Islet precursor cell (in vitro differentiated cells): ENCODE data around the gene GMDS.

Source experiments
- DNase-seq: peaks from one replicate; pipeline ENCODE4 v3.0.0-alpha.2; 2018

GMDS gene

GRCh38 chr6:1594445-1595200 lies 650.8 kb downstream of the GMDS start:
- DNase-seq: no peak

- peak; percentile 46 for DNase-seq
Observed at GRCh38 chr6:1593958-1594314, 651.5 kb downstream of the GMDS start.

GRCh38 chr6:1593286-1593957 lies 652.0 kb downstream of the GMDS start:
- DNase-seq: no peak

GRCh38 chr6:1592852-1593251 lies 652.6 kb downstream of the GMDS start:
- peak; percentile 29 for DNase-seq

GRCh38 chr6:1591926-1592325 lies 653.5 kb downstream of the GMDS start:
- peak; percentile 32 for DNase-seq

GRCh38 chr6:1591243-1591642 lies 654.2 kb downstream of the GMDS start:
- peak; percentile 7 for DNase-seq

GRCh38 chr6:1590580-1590979 lies 654.8 kb downstream of the GMDS start:
- peak; percentile 8 for DNase-seq

- no peak for DNase-seq
Observed at GRCh38 chr6:1589208-1589607, 656.2 kb downstream of the GMDS start.

GRCh38 chr6:1587977-1588376 lies 657.4 kb downstream of the GMDS start:
- DNase-seq: peak; percentile 2

- DNase-seq: no peak
Observed at GRCh38 chr6:1587546-1587945, 657.9 kb downstream of the GMDS start.

- DNase-seq: no peak
Observed at GRCh38 chr6:1586861-1587450, 658.4 kb downstream of the GMDS start.

GRCh38 chr6:1586256-1586655 lies 659.1 kb downstream of the GMDS start:
- DNase-seq: no peak

- no peak for DNase-seq
Observed at GRCh38 chr6:1585669-1586049, 659.7 kb downstream of the GMDS start.

GRCh38 chr6:1584996-1585668 lies 660.3 kb downstream of the GMDS start:
- DNase-seq: no peak

GRCh38 chr6:1584146-1584545 lies 661.3 kb downstream of the GMDS start:
- DNase-seq: no peak

GRCh38 chr6:1581120-1581991 lies 664.0 kb downstream of the GMDS start:
- no peak for DNase-seq

GRCh38 chr6:1580585-1580984 lies 664.8 kb downstream of the GMDS start:
- no peak for DNase-seq

- DNase-seq: no peak
Observed at GRCh38 chr6:1580109-1580508, 665.3 kb downstream of the GMDS start.

- DNase-seq: no peak
Observed at GRCh38 chr6:1579096-1579495, 666.3 kb downstream of the GMDS start.

- no peak for DNase-seq
Observed at GRCh38 chr6:1577896-1578745, 667.3 kb downstream of the GMDS start.

GRCh38 chr6:1577146-1577680 lies 668.2 kb downstream of the GMDS start:
- DNase-seq: no peak
